H9 (cell line): ENCODE measurements around the gene CTXN1. TPM values are rescaled to one million over a fixed set of nuclear protein-coding genes. Genes with fewer than 3 reads are reported as not detected.
A peak's percentile ranks its signal among the peaks of the same experiment; 100 is the strongest.

Experiments
- DNase-seq: peaks from one replicate; pipeline ENCODE4 v3.0.0-alpha.2; 2017
- H2AFZ ChIP-seq: one replicate; pipeline ENCODE4 v1.6.1; 2013; ENCODE audit warnings: mild to moderate bottlenecking, low read length, control low read depth, moderate library complexity
- H2AK5ac ChIP-seq: 2 replicates; pipeline ENCODE4 v1.6.1; 2013; ENCODE audit warnings: low read length, control low read depth, mixed read lengths; ENCODE audit not compliant: insufficient read length
- H2BK120ac ChIP-seq: one replicate; pipeline ENCODE4 v1.6.1; 2013; ENCODE audit warnings: low read depth, mild to moderate bottlenecking, low read length, control low read depth, inconsistent platforms; ENCODE audit not compliant: poor library complexity, severe bottlenecking
- H2BK12ac ChIP-seq: 2 replicates; pipeline ENCODE4 v1.6.1; 2013; ENCODE audit warnings: low read length, control low read depth, mixed read lengths, low read depth; ENCODE audit not compliant: insufficient read length
- H2BK15ac ChIP-seq: 2 replicates; pipeline ENCODE4 v1.6.1; 2013; ENCODE audit warnings: low read depth, low read length, control low read depth
- H2BK20ac ChIP-seq: one replicate; pipeline ENCODE4 v1.6.1; 2013; ENCODE audit warnings: low read depth, mild to moderate bottlenecking, low read length, control low read depth, inconsistent platforms; ENCODE audit not compliant: poor library complexity, severe bottlenecking
- H2BK5ac ChIP-seq: 2 replicates; pipeline ENCODE4 v1.6.1; 2013; ENCODE audit warnings: low read length, control low read depth, mixed read lengths; ENCODE audit not compliant: insufficient read length
- H3K14ac ChIP-seq: 2 replicates; pipeline ENCODE4 v1.6.1; 2013; ENCODE audit warnings: low read length, control low read depth; ENCODE audit not compliant: insufficient read depth
- H3K18ac ChIP-seq: 2 replicates; pipeline ENCODE4 v1.6.1; 2013; ENCODE audit warnings: low read depth, mild to moderate bottlenecking, mixed read lengths, low read length, control low read depth; ENCODE audit not compliant: insufficient read length
- H3K23ac ChIP-seq: 2 replicates; pipeline ENCODE4 v1.6.1; 2013; ENCODE audit warnings: low read length, control low read depth, mixed read lengths, low read depth; ENCODE audit not compliant: insufficient read length
- H3K23me2 ChIP-seq: 2 replicates; pipeline ENCODE4 v1.6.1; 2013; ENCODE audit warnings: low read depth, mild to moderate bottlenecking, mixed read lengths, low read length, control low read depth; ENCODE audit not compliant: insufficient read length, poor library complexity, severe bottlenecking
- H3K27ac ChIP-seq: 2 replicates; pipeline ENCODE4 v1.5.1; 2013; ENCODE audit warnings: low read length, control low read depth, mixed read lengths, low read depth; ENCODE audit not compliant: insufficient read length
- H3K27me3 ChIP-seq: 2 replicates; pipeline ENCODE4 v1.6.1; 2013; ENCODE audit warnings: low read length, control low read depth, inconsistent platforms; ENCODE audit not compliant: insufficient read depth
- H3K4ac ChIP-seq: 2 replicates; pipeline ENCODE4 v1.6.1; 2013; ENCODE audit warnings: low read depth, mild to moderate bottlenecking, control low read depth, inconsistent platforms, low read length, moderate library complexity
- H3K4me1 ChIP-seq: 2 replicates; pipeline ENCODE4 v1.6.1; 2013; ENCODE audit warnings: low read length, control low read depth, inconsistent platforms; ENCODE audit not compliant: insufficient read depth
- H3K4me2 ChIP-seq: 2 replicates; pipeline ENCODE4 v1.6.1; 2013; ENCODE audit warnings: low read length, control low read depth, mixed read lengths; ENCODE audit not compliant: insufficient read length, insufficient read depth
- H3K56ac ChIP-seq: 2 replicates; pipeline ENCODE4 v1.6.1; 2013; ENCODE audit warnings: low read depth, mild to moderate bottlenecking, mixed read lengths, low read length, control low read depth; ENCODE audit not compliant: insufficient read length
- H3K79me1 ChIP-seq: 2 replicates; pipeline ENCODE4 v1.6.1; 2013; ENCODE audit warnings: low read depth, mild to moderate bottlenecking, moderate library complexity, low read length, control low read depth, inconsistent platforms; ENCODE audit not compliant: insufficient read depth, poor library complexity, severe bottlenecking
- H3K79me2 ChIP-seq: 2 replicates; pipeline ENCODE4 v1.6.1; 2013; ENCODE audit warnings: low read length, control low read depth, inconsistent platforms; ENCODE audit not compliant: insufficient read depth
- H3K9ac ChIP-seq: 2 replicates; pipeline ENCODE4 v1.6.1; 2013; ENCODE audit warnings: low read length, control low read depth, mixed read lengths; ENCODE audit not compliant: insufficient read length; ENCODE audit errors: extremely low read depth
- H3K9me3 ChIP-seq: one replicate; pipeline ENCODE4 v1.6.1; 2013; ENCODE audit warnings: low read depth, low read length, inconsistent platforms; ENCODE audit not compliant: control insufficient read depth
- H3T11ph ChIP-seq: one replicate; pipeline ENCODE4 v1.6.1; 2013; ENCODE audit warnings: mild to moderate bottlenecking, low read length, control low read depth, inconsistent platforms
- H4K20me1 ChIP-seq: one replicate; pipeline ENCODE4 v1.6.1; 2013; ENCODE audit not compliant: control insufficient read depth, insufficient read length, insufficient read depth
- H4K5ac ChIP-seq: 2 replicates; pipeline ENCODE4 v1.6.1; 2013; ENCODE audit warnings: low read depth, mild to moderate bottlenecking, mixed read lengths, low read length, control low read depth; ENCODE audit not compliant: insufficient read length
- H4K8ac ChIP-seq: replicated peaks from 2 replicates; pipeline ENCODE4 v1.6.1; 2013; ENCODE audit warnings: low read length, control low read depth, mixed read lengths, low read depth; ENCODE audit not compliant: insufficient read length
- H4K91ac ChIP-seq: 2 replicates; pipeline ENCODE4 v1.6.1; 2013; ENCODE audit warnings: low read depth, mild to moderate bottlenecking, moderate library complexity, mixed read lengths, low read length, control low read depth; ENCODE audit not compliant: insufficient read length
- H3K27ac Mint-ChIP-seq, 3 experiments: 2 replicates in 2 of 3; 3 replicates in 1 of 3; pipeline ENCODE4 v1.8.0; 2020 to 2021; ENCODE audit warnings: mixed read lengths in 3 of 3, mild to moderate bottlenecking in 1 of 3, moderate library complexity in 1 of 3
- H3K27me3 Mint-ChIP-seq: 2 replicates; pipeline ENCODE4 v1.8.0; 2021; ENCODE audit warnings: low read depth, mild to moderate bottlenecking, moderate library complexity, mixed read lengths
- H3K36me3 Mint-ChIP-seq, 3 experiments: 2 replicates in 2 of 3; 3 replicates in 1 of 3; pipeline ENCODE4 v1.8.0; 2020 to 2021; ENCODE audit warnings: low read depth in 3 of 3, mixed read lengths in 3 of 3; ENCODE audit not compliant: insufficient read depth in 1 of 3
- H3K4me1 Mint-ChIP-seq, 2 experiments: 2 replicates each; pipeline ENCODE4 v1.8.0; 2020; ENCODE audit warnings: mixed read lengths in 2 of 2
- H3K4me3 Mint-ChIP-seq, 2 experiments: 2 replicates in 1 of 2; 3 replicates in 1 of 2; pipeline ENCODE4 v1.8.0; 2020 to 2021; ENCODE audit warnings: mild to moderate bottlenecking in 2 of 2, mixed read lengths in 2 of 2, moderate library complexity in 1 of 2
- H3K9me3 Mint-ChIP-seq, 2 experiments: 2 replicates in 1 of 2; 3 replicates in 1 of 2; pipeline ENCODE4 v1.8.0; 2020; ENCODE audit warnings: mild to moderate bottlenecking in 2 of 2, mixed read lengths in 2 of 2, moderate library complexity in 1 of 2
- WGBS: extraction: QIAGEN DNeasy Blood & Tissue Kit; methylation state at CpG from one replicate; pipeline ENCODE4 v1.1.7; 2013; ENCODE audit warnings: missing lambda C conversion rate, low lambda C conversion rate, mixed read lengths; ENCODE audit not compliant: insufficient read length; ENCODE audit errors: extremely low coverage; 5-methylcytosine and 5-hydroxymethylcytosine counted together
- total RNA-seq: library from RNA; stranded (reverse); gene quantifications from 2 replicates; pipeline ENCODE4 v1.2.1, GENCODE V29; 2021
- TF ChIP-seq, protein P1 (sequence below): fragments of 200-600 bp; sonication (generic); conservative IDR thresholded peaks from 3 replicates; pipeline ENCODE4 v1.8.0; 2021; ENCODE audit warnings: antibody characterized with exemption, mild to moderate bottlenecking

The CTXN1 gene
- total RNA-seq, 1 experiment from 2014 or later, result 22.7 TPM

DNA sequence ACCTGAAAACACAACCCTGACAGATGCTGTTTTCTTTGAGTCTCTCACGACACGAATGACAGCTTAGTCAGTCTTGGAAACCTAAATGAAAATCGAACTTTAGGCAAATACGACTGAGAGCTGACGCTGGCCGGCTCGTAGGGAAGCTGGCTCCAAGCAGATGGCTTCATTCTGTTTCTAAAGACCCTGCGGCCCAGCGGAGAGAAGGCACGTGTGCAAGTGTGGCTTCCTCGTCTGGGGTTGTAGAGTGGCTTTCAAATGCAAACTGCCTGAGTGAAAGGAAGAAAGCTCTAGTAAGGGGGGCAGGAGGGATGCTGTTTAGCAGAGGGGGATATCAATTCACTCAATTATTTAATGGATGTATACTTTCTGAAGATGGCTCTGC, 43.6 kb upstream of the CTXN1 start:
- Histone ChIP-seq H2AFZ (no peak overlapping the region), H4K20me1 (no peaks in the 10 kb centered on the region), H3K23me2 (no peaks in the 10 kb centered on the region), H3K9ac (no peak overlapping the region), H3K27ac (no peak overlapping the region), H2AK5ac (no peak overlapping the region), H4K5ac (no peak overlapping the region), H2BK120ac (no peak overlapping the region), H3K4me2 (no peak overlapping the region), H3K56ac (no peak overlapping the region), H3K79me2 (no peaks in the 10 kb centered on the region), H3K27me3 (no peaks in the 10 kb centered on the region), H3K23ac (no peak overlapping the region), H3K9me3 (no peaks in the 10 kb centered on the region), H3T11ph (no peak overlapping the region), H3K18ac (no peak overlapping the region), H3K4me1 (no peaks in the 10 kb centered on the region), H4K8ac (no peak overlapping the region), H2BK12ac (no peak overlapping the region), H3K14ac (no peak overlapping the region), H2BK20ac (no peak overlapping the region), H2BK15ac (no peak overlapping the region), H4K91ac (no peak overlapping the region), H3K4ac (no peak overlapping the region), H3K79me1 (no peaks in the 10 kb centered on the region), H2BK5ac (no peak overlapping the region)
- no peaks in the 10 kb centered on the region for H3K27me3 Mint-ChIP-seq
- no peaks in the 10 kb centered on the region for H3K9me3 Mint-ChIP-seq
- peaks cover 36 to 82% (median 64%) of the 10 kb centered on the region in 3 experiments for H3K36me3 Mint-ChIP-seq
- no CpG with 5 or more reads among the region's 11 CpGs for WGBS
- peak overlapping the region; percentile 64 to 86 (median 80); a peak in 4 of 7 replicates for H3K27ac Mint-ChIP-seq
- TF ChIP-seq, protein P1, sequence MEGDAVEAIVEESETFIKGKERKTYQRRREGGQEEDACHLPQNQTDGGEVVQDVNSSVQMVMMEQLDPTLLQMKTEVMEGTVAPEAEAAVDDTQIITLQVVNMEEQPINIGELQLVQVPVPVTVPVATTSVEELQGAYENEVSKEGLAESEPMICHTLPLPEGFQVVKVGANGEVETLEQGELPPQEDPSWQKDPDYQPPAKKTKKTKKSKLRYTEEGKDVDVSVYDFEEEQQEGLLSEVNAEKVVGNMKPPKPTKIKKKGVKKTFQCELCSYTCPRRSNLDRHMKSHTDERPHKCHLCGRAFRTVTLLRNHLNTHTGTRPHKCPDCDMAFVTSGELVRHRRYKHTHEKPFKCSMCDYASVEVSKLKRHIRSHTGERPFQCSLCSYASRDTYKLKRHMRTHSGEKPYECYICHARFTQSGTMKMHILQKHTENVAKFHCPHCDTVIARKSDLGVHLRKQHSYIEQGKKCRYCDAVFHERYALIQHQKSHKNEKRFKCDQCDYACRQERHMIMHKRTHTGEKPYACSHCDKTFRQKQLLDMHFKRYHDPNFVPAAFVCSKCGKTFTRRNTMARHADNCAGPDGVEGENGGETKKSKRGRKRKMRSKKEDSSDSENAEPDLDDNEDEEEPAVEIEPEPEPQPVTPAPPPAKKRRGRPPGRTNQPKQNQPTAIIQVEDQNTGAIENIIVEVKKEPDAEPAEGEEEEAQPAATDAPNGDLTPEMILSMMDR, result no peak
- peaks cover 17 to 23% of the 10 kb centered on the region in 2 experiments for H3K4me1 Mint-ChIP-seq
- H3K4me3 Mint-ChIP-seq, result peak overlapping the region in 1 of 2 experiments; percentile 28; a peak in 1 of 5 replicates
- peak; percentile 78 for DNase-seq
